ENCODE measurements around the gene PPIA. TPM values are rescaled to one million over a fixed set of nuclear protein-coding genes. Genes with fewer than 3 reads are reported as not detected.

PPIA gene
- total RNA-seq, 1 experiment from 2014 or later, result 2,409 TPM

GRCh38 chr7:44787762-44788161 is 8.7 kb upstream of the PPIA start:
- no CpG with 5 or more reads among the region's 3 CpGs for WGBS (ENCODE audit: extremely low coverage, insufficient read length, low lambda C conversion rate)
- Histone ChIP-seq H2BK5ac (ENCODE audit: insufficient read length, low read length) (no peak overlapping the region), H3K79me1 (ENCODE audit: insufficient read depth, low read depth, low read length, poor library complexity, severe bottlenecking) (no peaks in the 10 kb centered on the region), H3K79me2 (ENCODE audit: insufficient read depth, low read length) (no peaks in the 10 kb centered on the region), H3K9ac (ENCODE audit: extremely low read depth, insufficient read length, low read length) (no peak overlapping the region), H2BK120ac (ENCODE audit: low read depth, low read length, poor library complexity, severe bottlenecking) (no peak overlapping the region), H4K20me1 (ENCODE audit: control insufficient read depth, insufficient read depth, insufficient read length) (no peaks in the 10 kb centered on the region), H2BK20ac (ENCODE audit: low read depth, low read length, poor library complexity, severe bottlenecking) (no peak overlapping the region), H3K9me3 (ENCODE audit: control insufficient read depth, low read depth, low read length) (no peaks in the 10 kb centered on the region), H3K4ac (ENCODE audit: low read depth, low read length) (no peak overlapping the region), H4K5ac (ENCODE audit: insufficient read length, low read depth, low read length) (no peak overlapping the region), H3K4me2 (ENCODE audit: insufficient read depth, insufficient read length, low read length) (no peak overlapping the region), H3K23ac (ENCODE audit: insufficient read length, low read depth, low read length) (no peak overlapping the region), H3K27me3 (ENCODE audit: insufficient read depth, low read length) (no peaks in the 10 kb centered on the region), H2BK12ac (ENCODE audit: insufficient read length, low read depth, low read length) (no peak overlapping the region), H4K91ac (ENCODE audit: insufficient read length, low read depth, low read length) (no peak overlapping the region), H3K23me2 (ENCODE audit: insufficient read length, low read depth, low read length, poor library complexity, severe bottlenecking) (no peaks in the 10 kb centered on the region), H3K18ac (ENCODE audit: insufficient read length, low read depth, low read length) (no peak overlapping the region), H3K56ac (ENCODE audit: insufficient read length, low read depth, low read length) (no peak overlapping the region), H3K27ac (ENCODE audit: insufficient read length, low read depth, low read length) (no peak overlapping the region), H4K8ac (replicated peaks; ENCODE audit: insufficient read length, low read depth, low read length) (no peak overlapping the region), H3T11ph (ENCODE audit: low read length) (no peak overlapping the region), H2AK5ac (ENCODE audit: insufficient read length, low read length) (no peak overlapping the region), H3K4me1 (ENCODE audit: insufficient read depth, low read length) (no peaks in the 10 kb centered on the region), H3K14ac (ENCODE audit: insufficient read depth, low read length) (no peak overlapping the region), H2AFZ (ENCODE audit: low read length) (no peak overlapping the region), H2BK15ac (ENCODE audit: low read depth, low read length) (no peak overlapping the region)
- peaks cover 10 to 13% of the 10 kb centered on the region in 2 experiments for H3K9me3 Mint-ChIP-seq
- 0 out of 4 replicates have a peak, but pooled peaks cover 0 to 3% of the 10 kb centered on the region in 2 experiments for H3K4me1 Mint-ChIP-seq
- no peak for DNase-seq
- no peak for TF ChIP-seq CTCF (conservative IDR thresholded peaks at IDR 0.05)
- H3K36me3 Mint-ChIP-seq (ENCODE audit: insufficient read depth in 1 of 3, low read depth in 3 of 3), result peaks cover 0 to 6% (median 0%) of the 10 kb centered on the region in 3 experiments; a peak in 2 of 7 replicates
- H3K27me3 Mint-ChIP-seq (ENCODE audit: low read depth), result peaks cover 8% of the 10 kb centered on the region
- H3K27ac Mint-ChIP-seq, result no peak overlapping the region
- no peak overlapping the region for H3K4me3 Mint-ChIP-seq

All from H9 (cell line).